ENCODE results near the gene IGSF3.
"Not testable (repeated sequence)": the region's sequence is repeated elsewhere in the genome, so short reads cannot be mapped to it uniquely, and the experiment has no call there.

IGSF3 gene

DNA sequence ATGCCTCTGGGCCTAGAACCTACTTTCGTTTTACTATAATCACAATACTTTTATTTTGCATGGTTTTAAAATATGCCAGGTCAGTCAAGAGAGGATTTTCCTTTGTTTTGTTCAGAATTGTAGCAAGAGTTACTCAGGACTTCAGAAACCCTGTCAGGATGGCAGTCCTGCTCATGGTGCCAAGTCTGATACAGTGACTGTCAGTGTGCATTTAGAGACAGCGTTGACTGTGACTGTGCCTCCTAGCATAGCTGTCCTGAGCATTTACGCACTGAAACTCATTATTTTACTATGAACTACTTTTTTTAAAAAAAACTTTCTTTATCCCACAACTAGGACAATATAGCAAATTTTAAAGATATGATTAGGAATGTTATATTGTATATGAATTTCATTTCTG is 73.6 kb downstream of the IGSF3 start:
- not testable (repeated sequence) for DNase-seq

- not testable (repeated sequence) for DNase-seq
Observed at GRCh38 chr1:116593401-116593800, 74.1 kb downstream of the IGSF3 start.

- DNase-seq, result not testable (repeated sequence)
Observed at GRCh38 chr1:116591951-116592605, 75.5 kb downstream of the IGSF3 start.

DNA sequence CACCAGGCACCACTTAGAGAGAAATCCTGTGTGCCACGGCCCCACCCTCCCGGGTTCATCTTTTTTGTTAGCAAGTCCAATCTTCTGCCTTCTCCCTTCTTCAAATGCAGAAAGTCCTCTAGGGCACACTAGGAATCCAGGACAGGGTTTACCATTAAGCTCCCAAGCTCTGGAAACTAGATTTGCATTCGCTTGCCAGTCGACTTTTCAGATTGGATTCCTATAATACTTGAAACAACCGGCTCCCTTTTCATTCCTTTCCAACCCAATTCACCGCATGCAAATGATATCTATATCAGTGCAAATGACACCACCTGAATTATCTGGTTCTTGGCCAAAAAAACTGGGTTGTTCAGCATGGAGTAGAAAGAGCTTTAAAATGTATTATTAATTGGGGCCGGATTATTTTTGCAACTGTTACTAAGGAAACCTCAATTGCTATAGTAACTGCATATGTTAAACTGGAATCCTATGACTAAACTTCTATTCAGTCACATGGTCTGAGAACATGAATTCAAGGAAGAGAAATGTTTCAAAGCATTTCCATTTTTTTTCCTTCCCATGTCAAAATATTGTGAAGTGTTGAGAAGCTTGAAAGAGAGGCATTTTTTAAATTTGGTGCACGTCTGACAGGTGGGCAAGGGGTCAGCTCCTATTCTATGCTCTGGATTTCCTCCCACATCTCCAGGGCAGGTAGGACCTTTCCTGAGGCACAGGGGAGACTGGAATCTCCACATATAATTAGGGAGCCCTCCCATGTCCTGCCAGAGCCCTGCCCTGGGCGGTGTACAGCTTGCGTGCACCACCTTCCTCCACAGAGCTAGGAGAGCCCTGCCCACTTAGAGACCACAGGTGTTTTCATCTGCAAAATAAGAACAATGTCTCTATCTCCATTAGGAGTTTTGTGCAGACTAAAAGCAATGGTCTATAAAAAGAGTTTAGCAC is 76.3 kb downstream of the IGSF3 start:
- not testable (repeated sequence) for DNase-seq

DNA sequence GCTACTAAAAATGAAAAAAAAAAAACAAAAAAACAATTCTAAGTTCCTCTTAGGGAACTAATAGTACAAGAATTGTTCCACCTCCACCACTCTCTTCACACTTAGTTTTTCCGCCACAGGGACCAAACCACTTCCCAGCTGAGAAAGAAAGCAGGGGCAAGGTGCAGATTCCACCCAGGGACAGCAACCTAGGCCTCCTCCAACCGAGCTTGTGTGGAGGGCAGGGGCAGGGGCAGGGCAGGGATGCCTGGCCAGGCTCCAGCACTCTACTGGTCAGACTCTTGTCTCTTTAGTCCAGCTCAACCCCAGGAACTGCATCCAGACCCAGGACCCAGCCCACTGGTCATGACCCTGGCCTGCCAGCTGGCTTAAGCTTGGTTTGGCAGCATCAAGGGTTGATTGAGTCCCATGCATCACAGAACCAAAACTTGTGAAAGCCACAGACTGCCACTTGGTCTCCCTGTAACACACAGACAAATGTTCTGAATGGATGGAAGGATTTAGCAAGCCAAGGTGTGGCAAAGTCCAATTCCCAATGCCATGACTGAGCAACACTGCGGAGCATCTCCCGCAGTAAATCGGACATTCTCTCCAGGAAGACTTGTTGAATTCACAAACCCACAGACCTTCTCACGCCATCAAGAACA is 77.1 kb downstream of the IGSF3 start:
- DNase-seq, result not testable (repeated sequence)

DNA sequence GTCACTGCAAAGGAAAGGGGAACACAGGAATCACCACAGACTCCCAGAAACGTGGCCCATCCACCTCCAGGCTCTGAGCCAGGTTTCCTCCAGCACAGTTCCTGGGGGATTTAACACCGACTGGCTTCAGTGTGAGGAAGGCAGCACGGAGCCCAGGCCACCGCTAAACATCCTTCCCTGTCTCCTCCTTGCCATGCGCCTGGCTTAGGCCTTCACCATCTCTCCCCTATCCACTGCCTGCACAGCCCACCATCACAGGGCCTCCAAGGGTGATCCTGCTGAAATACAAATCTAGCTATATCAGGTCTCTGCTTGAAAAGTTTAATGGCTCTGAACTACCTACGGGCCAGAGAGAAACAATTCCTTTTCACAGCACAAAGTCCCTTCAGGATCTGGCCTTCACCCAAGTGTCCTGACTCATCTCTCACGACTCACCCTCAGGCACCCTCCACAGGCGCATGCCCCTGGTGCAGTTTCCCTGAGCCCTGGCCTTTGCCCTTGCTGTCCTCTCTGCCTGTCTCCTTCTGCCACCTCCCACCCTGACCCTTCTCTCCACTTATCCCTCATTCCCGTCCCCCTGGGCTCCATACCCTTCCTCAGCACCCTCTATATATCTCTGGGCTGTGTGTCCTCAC is 78.3 kb downstream of the IGSF3 start:
- DNase-seq, result not testable (repeated sequence)

DNA sequence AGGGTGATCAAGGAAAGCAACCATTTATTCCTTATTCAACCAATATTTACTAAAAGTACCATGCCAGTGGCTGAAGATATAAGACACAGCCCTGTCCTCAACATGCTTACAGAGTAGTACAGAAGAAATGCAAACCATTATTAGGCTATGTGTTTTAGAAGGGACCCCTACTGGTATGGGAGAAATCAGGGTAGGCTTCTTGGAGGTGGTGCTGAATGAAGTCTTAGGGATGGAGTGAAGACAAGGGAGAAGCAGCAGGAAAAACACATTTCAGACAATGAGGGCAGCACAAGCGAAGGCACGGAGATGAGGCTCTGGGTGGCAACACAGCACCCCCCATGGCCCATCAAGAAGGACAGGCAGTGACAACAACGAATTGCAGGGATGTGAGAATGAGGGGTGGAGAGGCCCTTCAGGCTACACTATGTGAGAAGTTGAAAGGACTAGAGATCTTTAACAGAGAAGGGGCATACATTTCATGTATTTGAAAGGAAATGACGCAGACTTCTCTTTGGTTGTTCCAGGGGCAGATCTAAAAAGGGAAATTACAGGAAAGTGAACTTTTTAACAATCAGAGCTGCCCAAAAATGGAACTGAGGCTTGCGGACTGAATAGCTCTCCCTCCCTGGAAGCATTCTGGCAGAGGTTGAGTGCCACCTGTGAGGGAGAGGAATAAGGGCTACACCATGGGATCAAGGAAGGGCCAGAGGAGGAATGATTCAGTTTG is 79.9 kb downstream of the IGSF3 start:
- DNase-seq, result no peak

DNA sequence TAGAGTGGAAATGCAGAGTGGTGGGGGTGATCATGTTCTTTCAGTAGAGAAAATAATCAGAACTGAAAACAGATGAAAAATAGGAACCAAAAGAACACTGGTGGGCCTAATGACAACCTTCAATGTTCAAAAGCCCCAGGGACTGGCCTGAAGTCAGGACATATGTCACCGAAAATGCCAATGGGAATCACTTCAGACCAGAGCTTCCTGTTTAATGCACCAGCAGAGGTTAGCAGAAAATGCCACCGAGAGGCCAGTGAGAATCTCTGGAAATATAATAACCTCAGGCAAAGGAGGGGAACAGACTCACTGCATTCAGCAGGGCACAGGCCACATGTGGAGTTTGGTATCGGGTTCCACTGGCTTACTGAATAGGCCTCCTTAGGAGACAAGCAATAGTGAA is 80.8 kb downstream of the IGSF3 start:
- DNase-seq, result no peak

- DNase-seq, result no peak
Observed at GRCh38 chr1:116585886-116586285, 81.6 kb downstream of the IGSF3 start.

DNA sequence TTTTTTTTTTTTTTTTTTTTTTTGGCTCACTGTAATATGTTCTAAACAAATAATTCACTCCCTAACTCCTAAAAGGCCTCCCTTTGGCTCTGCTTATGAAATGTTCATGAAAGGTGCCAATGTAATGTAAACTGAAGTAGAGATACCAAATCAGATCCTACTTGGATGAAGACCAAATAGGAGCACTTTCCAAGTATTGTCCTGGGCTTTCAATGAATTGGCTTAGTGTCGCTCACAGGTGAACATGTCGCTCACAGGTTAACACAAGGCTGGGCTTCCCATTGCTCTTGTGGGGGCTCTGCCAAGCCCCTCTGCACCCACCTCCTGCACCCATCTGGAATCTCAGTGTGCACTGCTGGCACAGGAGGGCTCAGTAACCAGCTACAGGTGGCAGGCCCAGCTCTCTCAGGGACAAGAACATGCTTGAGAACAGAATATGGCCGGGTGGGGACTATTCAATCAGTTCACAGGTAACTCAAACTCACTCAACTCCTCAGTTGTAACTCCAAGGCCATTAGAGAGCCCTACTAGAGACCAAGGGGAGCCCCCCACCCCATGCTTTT is 86.1 kb downstream of the IGSF3 start:
- no peak for DNase-seq

DNA sequence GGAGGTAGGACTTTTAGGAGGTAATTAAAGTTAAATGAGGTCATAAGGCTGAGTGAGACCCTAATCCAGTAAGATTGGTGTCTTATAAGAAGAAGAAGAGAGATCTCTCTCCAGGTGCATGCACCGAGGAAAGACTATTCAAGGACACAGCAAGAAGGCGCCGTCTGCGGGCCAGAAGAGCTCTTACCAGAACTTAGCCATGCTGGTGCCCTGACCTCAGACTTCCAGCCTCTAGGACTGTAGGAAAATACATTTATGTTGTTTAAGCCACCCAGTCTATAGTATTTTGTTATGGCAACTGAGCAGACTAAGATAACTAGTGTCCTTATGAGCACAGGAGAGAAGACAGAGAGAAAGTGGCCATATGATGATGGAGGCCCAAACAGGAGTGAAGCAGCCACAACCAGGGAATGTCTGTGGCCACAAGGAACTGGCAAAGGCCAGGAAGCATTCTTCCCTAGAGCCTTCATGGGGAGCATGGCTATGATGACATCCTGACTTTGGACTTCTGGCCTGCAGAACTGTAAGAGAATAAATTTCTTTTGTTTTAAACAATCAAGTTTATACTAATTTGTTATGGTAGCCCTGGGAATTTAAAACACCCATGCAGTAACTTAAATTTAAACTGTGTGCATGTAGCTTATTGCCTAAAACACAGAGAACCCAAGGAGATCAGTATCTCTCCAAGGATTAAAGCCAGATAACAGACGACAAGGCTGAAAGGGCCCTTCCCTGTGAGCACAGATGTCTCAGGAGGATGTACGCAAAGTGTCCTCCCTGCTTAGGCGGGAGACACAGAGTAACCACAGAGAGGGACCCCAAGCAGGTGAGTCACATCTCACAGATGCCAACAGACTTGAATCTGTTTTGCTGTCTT is 86.8 kb downstream of the IGSF3 start:
- no peak for DNase-seq

DNA sequence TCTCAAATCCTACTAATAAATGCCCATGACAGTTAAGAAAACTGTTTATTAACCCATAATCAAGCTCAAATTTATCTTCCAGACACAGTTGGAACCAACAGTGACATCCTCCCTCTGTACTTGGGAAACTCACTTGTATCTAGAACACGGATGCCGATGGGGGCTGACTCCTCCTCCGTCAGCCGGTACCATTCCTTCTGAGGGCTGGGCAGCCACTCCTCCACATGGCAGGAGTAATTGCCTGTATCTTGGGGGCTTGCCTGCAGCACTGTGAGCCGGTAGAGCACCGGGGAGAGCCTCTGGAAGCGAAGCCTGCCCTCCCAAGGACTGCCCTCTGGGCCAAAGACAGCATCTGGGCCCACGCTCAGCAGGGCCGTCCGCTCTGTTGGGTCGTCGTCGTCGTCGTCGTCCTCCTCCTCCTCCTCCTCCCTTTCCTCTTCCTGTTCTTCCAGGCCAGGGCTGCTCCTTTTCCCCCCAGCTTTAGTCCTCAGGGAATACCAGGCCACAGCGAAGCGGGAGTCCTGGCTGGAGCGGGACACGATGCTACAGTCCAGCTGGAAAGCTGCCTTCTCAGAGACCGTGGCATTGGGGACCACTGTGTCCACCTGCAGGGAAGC is 88.2 kb downstream of the IGSF3 start:
- DNase-seq, result no peak

DNA sequence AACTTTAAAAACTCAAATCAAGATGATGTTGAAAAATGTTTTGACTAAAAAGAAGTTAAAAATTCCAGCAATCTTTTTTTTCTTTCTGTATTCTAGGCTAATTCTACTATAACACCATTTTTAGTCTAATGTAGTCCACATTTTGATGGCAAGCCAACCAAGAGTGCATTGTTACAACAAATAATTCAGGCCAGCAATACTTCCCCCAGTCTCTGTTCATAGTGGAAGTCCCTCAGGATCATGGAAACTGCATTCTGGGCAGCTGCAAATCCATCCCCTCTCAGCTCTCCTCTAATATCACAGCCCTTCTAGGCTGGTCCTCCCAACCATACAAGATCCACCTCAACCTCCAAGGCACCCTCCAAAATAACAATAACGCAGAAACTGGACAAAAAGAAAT is 89.0 kb downstream of the IGSF3 start:
- DNase-seq, result no peak

DNA sequence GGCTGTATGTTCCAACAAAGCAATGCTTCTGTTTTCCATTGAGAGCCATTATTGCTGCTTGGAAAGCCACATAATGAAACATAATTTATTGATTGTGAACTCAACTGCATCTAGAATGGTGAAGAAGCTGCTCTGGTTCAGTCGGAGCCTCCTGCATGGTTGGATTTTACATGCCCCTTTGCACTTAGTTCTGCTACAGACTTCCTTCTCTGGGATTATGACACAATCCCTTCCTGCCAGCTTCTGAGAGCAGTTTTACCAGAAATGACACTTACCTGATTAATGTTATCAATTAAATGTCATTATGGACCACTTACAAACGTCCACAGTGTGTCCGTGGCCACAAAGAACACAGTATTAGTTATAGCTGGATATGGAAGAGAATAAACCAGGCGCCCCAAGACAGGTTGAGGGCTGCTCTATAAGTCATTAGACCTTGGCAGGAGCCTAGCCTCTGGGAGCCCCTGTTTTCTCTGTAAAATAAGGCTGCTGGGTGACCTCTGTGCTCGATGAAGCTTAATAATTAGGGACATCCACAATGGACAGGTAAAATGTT is 89.7 kb downstream of the IGSF3 start:
- no peak for DNase-seq

DNA sequence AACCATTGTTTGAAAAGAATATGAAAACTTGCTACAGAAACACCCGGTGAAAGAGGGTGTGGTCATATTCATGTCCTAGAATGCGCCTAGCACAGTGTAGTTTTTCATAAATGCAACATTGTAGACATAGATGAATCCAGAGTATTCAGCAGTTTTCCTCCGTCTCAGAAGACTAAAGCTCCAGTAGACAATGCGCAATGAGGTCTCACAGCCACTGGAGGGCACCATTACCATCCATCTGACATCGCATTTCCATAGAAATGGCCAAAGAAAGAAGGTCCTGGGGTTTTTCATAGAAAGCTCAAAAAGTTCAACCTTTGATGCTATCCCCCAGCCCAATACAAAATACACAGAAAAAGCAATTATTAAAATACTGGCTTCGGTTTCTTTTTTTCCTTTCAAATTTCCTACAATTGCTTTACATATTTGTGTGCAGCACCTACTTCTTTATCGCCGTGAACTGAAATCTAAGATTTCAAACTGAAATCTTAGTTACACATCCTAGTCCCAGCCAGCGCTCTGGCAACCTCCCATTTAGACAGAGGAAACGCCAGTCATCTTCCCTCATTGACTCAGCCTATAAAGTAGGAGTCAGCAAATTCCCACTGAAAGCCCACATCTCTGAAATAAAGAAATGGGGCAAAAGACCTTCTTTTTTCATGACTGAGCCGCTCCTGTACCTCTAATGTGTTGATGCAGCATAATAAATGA is 92.8 kb downstream of the IGSF3 start:
- DNase-seq, result peak; percentile 74

DNA sequence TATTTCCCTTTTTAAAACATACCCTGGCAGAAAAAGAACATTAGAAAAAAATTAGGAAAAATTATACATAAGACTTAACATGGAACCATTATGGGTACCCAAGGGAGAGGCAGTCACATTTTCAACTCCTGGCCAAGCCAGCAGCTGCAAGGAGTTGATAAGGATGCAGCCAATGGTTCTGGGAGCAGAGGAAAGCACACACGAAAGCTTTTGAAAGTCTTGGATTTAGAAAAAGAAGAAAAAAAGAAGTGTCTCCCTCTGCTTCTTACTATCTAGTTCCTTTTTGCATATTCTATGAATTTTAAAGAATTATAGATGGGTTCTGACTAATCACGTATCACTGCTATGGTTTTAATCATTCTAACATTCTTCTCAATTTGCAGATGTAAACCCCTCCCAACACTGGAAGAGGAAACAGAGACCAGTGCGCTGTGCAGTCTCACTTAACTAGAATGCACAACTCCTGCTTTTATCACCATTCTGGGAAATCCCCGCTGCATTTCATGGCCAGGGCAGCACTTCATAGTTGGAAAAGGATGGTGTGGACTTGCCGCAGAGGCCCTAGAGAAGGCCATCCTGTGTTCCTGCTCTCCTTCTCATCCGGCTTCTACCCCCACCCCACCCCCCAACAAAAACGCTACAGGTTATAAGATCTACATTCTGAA is 94.0 kb downstream of the IGSF3 start:
- no peak for DNase-seq

- no peak for DNase-seq
Observed at GRCh38 chr1:116572771-116573430, 94.6 kb downstream of the IGSF3 start.

DNA sequence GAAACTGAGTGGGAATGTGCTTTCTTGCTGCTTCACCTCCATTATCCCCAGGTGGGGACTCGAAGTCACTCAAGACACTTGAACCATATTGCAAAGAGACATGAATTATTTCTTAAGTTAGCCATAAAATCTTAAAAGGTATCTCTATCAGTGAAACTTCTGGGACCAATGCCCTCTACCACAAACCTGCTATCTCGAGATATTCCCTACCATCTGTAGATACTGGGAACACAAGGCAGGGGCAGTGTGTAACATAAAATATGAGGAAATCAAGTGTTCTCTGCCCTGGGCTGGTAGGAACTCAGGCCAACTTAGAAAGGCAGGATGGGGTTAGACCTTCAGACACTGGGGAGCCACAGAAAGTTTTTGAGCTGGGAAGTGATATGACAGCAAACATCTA is 95.4 kb downstream of the IGSF3 start:
- DNase-seq, result no peak

Data from CD4-positive, alpha-beta T cell treated with Interleukin-17A for 4 hours (primary cell).